Measurements from ENCODE around the gene LOXL4.

Gene LOXL4

DNA sequence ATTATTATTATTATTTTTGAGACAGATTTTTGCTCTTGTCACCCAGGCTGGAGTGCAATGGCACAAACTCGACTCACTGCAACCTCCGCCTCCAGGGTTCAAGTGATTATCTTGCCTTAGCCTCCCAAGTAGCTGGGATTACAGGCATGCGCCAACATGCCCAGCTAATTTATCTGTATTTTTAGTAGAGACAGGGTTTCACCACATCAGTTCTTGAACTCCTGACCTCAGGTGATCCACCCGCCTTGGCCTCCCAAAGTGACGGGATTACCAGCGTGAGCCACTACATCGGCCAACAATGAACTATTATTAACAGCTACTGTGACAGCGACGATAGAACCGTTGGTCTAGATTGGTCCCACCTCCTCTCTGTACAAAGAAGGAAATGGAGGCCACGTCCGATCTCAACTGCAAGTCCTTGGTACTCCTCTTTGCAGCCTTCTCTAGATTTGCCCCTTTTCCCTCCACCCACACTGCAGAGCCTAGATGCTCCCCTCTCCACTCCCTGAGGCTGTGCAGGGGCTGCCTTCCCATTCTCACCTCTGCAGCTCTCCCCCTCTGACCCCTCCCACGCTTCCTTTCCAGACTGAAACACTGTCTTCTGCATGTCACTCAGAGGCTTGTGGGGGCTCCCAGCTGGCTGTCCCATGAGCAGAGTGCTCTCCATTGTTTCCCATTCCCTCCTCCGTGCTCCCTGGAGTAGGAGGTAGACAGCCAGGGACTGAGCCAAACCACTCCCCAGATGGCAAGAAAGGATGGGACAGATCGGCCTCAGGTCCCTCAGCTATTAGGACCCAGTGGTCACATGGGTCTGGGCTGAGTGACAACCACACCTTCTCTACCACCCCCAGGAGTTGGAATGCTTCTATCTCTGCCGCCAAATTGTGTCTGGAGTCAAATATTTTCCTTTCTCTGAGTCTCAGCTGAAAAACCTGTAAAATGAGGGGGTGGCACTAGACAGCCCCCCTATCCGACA is 2.3 kb downstream of the LOXL4 start:
- peak overlapping the region in 1 of 3 experiments; percentile 5 for H3K27ac Mint-ChIP-seq
- peaks cover 13% of the 10 kb centered on the region for H3K27me3 Mint-ChIP-seq (ENCODE audit: low read depth)
- no peaks in the 10 kb centered on the region for H3K9me3 Mint-ChIP-seq
- H3K4me1 Mint-ChIP-seq = peaks cover 37% of the 10 kb centered on the region
- no peaks in the 10 kb centered on the region for H3K36me3 Mint-ChIP-seq (ENCODE audit: low read depth)
- H3K4me3 Mint-ChIP-seq = peak overlapping the region in 2 of 3 experiments; percentile 24 to 75
- no peak for TF ChIP-seq CTCF (IDR thresholded peaks at IDR 0.05; ENCODE audit: unreplicated experiment in 3 of 3)

DNA sequence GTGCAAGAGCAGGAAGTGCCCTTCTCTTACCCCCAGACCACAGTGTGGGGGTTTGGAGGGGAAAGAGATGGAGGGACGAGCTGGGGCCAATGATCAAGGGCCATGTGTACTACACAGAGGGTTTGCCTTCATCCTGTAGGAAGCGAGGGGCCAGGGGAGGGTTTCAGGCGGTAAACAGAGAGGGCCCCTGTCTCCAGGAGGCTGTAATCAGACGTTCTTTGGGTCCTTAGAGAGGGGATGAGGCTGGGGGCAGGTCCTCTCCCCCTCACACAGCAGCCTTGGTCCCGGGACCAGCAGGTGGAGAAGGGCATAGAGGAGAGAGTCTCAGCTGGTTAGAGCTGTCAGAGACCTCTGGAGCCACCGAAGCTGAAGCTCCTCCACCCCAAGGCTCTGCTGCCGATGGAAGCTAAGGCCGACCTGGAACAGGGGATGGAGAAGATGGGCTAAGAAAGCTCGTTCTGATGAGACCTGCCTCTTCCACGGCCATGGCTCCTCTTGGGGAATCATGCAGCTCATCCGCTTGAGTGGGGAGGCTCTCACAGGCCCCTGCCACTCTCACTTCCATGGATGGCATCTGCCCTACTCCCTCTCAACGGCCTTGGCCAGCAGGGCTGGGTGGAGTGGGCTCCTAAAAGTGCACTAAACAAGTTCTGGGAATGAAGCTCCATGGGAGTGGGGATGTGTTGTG is 3.5 kb downstream of the LOXL4 start:
- H3K27ac Mint-ChIP-seq = peak overlapping the region in 1 of 3 experiments; percentile 3
- peak overlapping the region in 1 of 3 experiments; percentile 1 for H3K4me3 Mint-ChIP-seq
- H3K36me3 Mint-ChIP-seq (ENCODE audit: low read depth) = no peaks in the 10 kb centered on the region
- no peaks in the 10 kb centered on the region for H3K9me3 Mint-ChIP-seq
- no peak for TF ChIP-seq CTCF (IDR thresholded peaks at IDR 0.05; ENCODE audit: unreplicated experiment in 3 of 3)
- peaks cover 29% of the 10 kb centered on the region for H3K4me1 Mint-ChIP-seq
- peaks cover 7% of the 10 kb centered on the region for H3K27me3 Mint-ChIP-seq (ENCODE audit: low read depth)

DNA sequence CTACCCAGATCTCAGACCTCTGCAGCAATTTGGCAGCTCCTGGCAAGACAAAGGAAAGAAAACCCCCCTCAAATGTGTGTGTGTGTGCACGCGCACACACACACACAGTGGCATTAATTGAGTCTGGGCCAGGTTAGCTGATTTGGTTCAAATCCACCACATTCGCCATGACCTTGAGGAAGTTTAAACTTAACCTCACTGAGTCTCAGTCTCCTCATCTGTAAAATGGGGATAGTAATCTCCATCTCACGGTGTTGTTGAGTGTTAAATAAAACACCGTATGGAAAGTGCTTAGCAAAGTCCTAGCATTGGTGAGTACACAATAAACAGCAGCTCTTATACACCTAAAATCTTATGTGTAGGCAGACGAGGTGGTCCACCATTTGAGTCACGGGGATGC is 4.9 kb downstream of the LOXL4 start:
- H3K36me3 Mint-ChIP-seq (ENCODE audit: low read depth) = no peaks in the 10 kb centered on the region
- no peak for TF ChIP-seq CTCF (IDR thresholded peaks at IDR 0.05; ENCODE audit: unreplicated experiment in 3 of 3)
- H3K27ac Mint-ChIP-seq = no peak overlapping the region
- no peaks in the 10 kb centered on the region for H3K9me3 Mint-ChIP-seq
- peaks cover 10% of the 10 kb centered on the region for H3K27me3 Mint-ChIP-seq (ENCODE audit: low read depth)
- no peak overlapping the region for H3K4me3 Mint-ChIP-seq
- H3K4me1 Mint-ChIP-seq = peaks cover 22% of the 10 kb centered on the region

- H3K4me1 Mint-ChIP-seq = peaks cover 22% of the 10 kb centered on the region
- H3K4me3 Mint-ChIP-seq = no peak overlapping the region
- TF ChIP-seq CTCF (IDR thresholded peaks at IDR 0.05; ENCODE audit: unreplicated experiment in 3 of 3) = no peak
- H3K27ac Mint-ChIP-seq = no peak overlapping the region
- H3K9me3 Mint-ChIP-seq = no peaks in the 10 kb centered on the region
- H3K36me3 Mint-ChIP-seq (ENCODE audit: low read depth) = no peaks in the 10 kb centered on the region
- H3K27me3 Mint-ChIP-seq (ENCODE audit: low read depth) = peaks cover 10% of the 10 kb centered on the region
Measured at GRCh38 chr10:98262571-98262970, 5.4 kb downstream of the LOXL4 start.

DNA sequence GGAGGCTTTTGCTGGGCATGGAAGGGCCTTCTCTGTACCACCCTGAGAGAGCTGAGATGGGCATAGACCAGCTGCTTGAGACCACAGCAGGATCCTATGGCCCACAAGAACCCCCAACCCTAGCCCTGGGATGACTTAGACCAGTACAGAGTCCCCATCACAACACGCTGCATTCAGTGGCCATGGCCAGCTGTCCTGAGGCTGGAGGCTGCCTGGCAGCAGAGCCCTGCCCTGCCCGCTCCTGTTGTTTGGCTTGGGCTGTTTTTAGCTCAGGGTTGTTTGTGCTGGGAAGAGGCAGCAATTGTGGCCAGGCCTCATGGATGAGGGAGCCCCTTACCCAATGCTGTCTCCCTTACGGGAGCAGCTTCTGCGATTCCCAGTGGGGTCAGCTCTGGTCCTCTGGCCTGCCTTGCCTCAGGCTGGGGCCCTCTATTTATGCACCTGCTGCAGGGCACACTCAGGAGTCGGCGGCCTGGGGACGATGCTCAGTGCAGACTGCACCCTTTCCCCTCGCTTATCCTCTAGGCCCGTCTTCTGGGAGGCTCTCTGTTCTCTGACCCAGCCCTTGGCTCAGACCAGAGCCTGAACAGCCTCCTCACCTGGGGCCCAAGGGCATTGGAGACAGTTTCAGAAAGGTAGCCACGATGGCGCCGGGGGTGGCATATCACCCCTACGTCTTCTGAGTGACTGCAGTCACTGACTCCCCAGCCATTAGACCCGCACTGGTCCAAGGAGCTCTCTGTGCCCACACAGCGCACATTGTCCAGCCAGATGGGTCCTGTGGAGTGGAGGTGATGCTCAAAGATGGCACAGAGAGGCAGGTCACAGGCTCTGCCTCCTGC is 6.3 kb downstream of the LOXL4 start:
- peaks cover 10% of the 10 kb centered on the region for H3K27me3 Mint-ChIP-seq (ENCODE audit: low read depth)
- no peaks in the 10 kb centered on the region for H3K9me3 Mint-ChIP-seq
- H3K4me3 Mint-ChIP-seq = no peak overlapping the region
- no peak for TF ChIP-seq CTCF (IDR thresholded peaks at IDR 0.05; ENCODE audit: unreplicated experiment in 3 of 3)
- H3K36me3 Mint-ChIP-seq (ENCODE audit: low read depth) = no peaks in the 10 kb centered on the region
- H3K27ac Mint-ChIP-seq = no peak overlapping the region
- peaks cover 15% of the 10 kb centered on the region for H3K4me1 Mint-ChIP-seq

All from nephron (organoid).